IMR-90 (cell line): ENCODE data around the gene NDST1. TPM values are rescaled to one million over a fixed set of nuclear protein-coding genes. Genes with fewer than 3 reads are reported as not detected.
A peak's percentile ranks its signal among the peaks of the same experiment; 100 is the strongest.

Source experiments
- ATAC-seq: fragments of 200-7000 bp; cut with Tn5 transposase; 2 replicates; pipeline ENCODE4 v1.9.1; 2020; ENCODE audit warnings: low read depth, mild to moderate bottlenecking, moderate library complexity
- BruUV-seq: library from RNA; stranded (reverse); fragments of 400-500 nt; replicated peaks from 2 replicates; lab custom pipeline; 2021; lab: Mats Ljungman, UMichigan
- CTCF ChIA-PET: fragments of 300-600 bp; formaldehyde crosslinking; extraction: SDS; loops from one replicate; lab custom pipeline; 2021; ENCODE audit warnings: antibody characterized with exemption; lab: Yijun Ruan, JAX
- POLR2A ChIA-PET: fragments of 300-600 bp; sonication (Branson Sonifier 250); formaldehyde crosslinking; loops from one replicate; lab custom pipeline; 2022; ENCODE audit warnings: antibody characterized with exemption; ENCODE audit not compliant: unreplicated experiment; lab: Charles Lee
- DNase-seq: peaks from one replicate; pipeline ENCODE4 v3.0.0; 2013
- H2AFZ ChIP-seq: replicated peaks from 2 replicates; pipeline ENCODE3; 2013; ENCODE audit warnings: low read length, mild to moderate bottlenecking; ENCODE audit not compliant: poor library complexity
- H2AK5ac ChIP-seq: 2 replicates; pipeline ENCODE4 v1.6.1; 2013; ENCODE audit warnings: low read depth, low read length, inconsistent platforms
- H2AK9ac ChIP-seq: replicated peaks from 2 replicates; pipeline ENCODE3; 2013; ENCODE audit warnings: mild to moderate bottlenecking, low read depth, low read length, moderate library complexity; ENCODE audit not compliant: poor library complexity
- H2BK120ac ChIP-seq: 2 replicates; pipeline ENCODE4 v1.6.1; 2013; ENCODE audit warnings: low read depth, low read length, inconsistent platforms
- H2BK15ac ChIP-seq: 3 replicates; pipeline ENCODE4 v1.6.1; 2013; ENCODE audit warnings: low read depth, low read length, inconsistent platforms
- H2BK20ac ChIP-seq: 2 replicates; pipeline ENCODE4 v1.6.1; 2013; ENCODE audit warnings: low read depth, mild to moderate bottlenecking, inconsistent platforms, low read length, moderate library complexity
- H2BK5ac ChIP-seq: 2 replicates; pipeline ENCODE4 v1.6.1; 2013; ENCODE audit warnings: mild to moderate bottlenecking, low read depth, low read length, inconsistent platforms; ENCODE audit not compliant: poor library complexity, severe bottlenecking
- H3K14ac ChIP-seq: replicated peaks from 2 replicates; pipeline ENCODE4 v1.6.1; 2013; ENCODE audit warnings: low read depth, low read length, inconsistent platforms
- H3K18ac ChIP-seq: 2 replicates; pipeline ENCODE4 v1.6.1; 2013; ENCODE audit warnings: low read depth, low read length, control low read depth
- H3K23ac ChIP-seq: 2 replicates; pipeline ENCODE4 v1.6.1; 2013; ENCODE audit warnings: low read depth, low read length, inconsistent platforms
- H3K27ac ChIP-seq: 2 replicates; pipeline ENCODE4 v1.5.1; 2013; ENCODE audit warnings: mild to moderate bottlenecking, control low read depth, low read length; ENCODE audit not compliant: insufficient read depth
- H3K27me3 ChIP-seq: 2 replicates; pipeline ENCODE4 v1.6.1; 2013; ENCODE audit warnings: low read length; ENCODE audit not compliant: control insufficient read depth, insufficient read depth
- H3K36me3 ChIP-seq: 2 replicates; pipeline ENCODE4 v1.6.1; 2013; ENCODE audit warnings: low read length, mixed read lengths; ENCODE audit not compliant: control insufficient read depth, insufficient read depth
- H3K4ac ChIP-seq: 2 replicates; pipeline ENCODE4 v1.6.1; 2013; ENCODE audit warnings: low read depth, low read length, inconsistent platforms
- H3K4me1 ChIP-seq: 2 replicates; pipeline ENCODE4 v1.6.1; 2013; ENCODE audit warnings: low read length, mixed read lengths; ENCODE audit not compliant: control insufficient read depth, insufficient read depth
- H3K4me2 ChIP-seq: 2 replicates; pipeline ENCODE4 v1.6.1; 2013; ENCODE audit warnings: low read depth, mild to moderate bottlenecking, control low read depth, low read length, moderate library complexity
- H3K4me3 ChIP-seq: 2 replicates; pipeline ENCODE4 v1.5.1; 2013; ENCODE audit warnings: low read depth, mild to moderate bottlenecking, control low read depth, low read length, moderate library complexity; ENCODE audit not compliant: insufficient read depth
- H3K56ac ChIP-seq: 2 replicates; pipeline ENCODE4 v1.6.1; 2013; ENCODE audit warnings: low read length, inconsistent platforms; ENCODE audit not compliant: insufficient read depth; ENCODE audit errors: extremely low read depth
- H3K79me1 ChIP-seq, 2 experiments: 2 replicates each; pipeline ENCODE4 v1.6.1; 2013; ENCODE audit warnings: low read length in 2 of 2, inconsistent platforms in 1 of 2, low read depth in 1 of 2
- H3K9ac ChIP-seq: 2 replicates; pipeline ENCODE4 v1.6.1; 2013; ENCODE audit warnings: low read depth, low read length, control low read depth
- H3K9me1 ChIP-seq: 2 replicates; pipeline ENCODE4 v1.6.1; 2013; ENCODE audit warnings: low read length, inconsistent platforms; ENCODE audit not compliant: insufficient read depth
- H3K9me3 ChIP-seq: 2 replicates; pipeline ENCODE4 v1.6.1; 2013; ENCODE audit warnings: low read length; ENCODE audit not compliant: control insufficient read depth, insufficient read depth
- H4K20me1 ChIP-seq: 2 replicates; pipeline ENCODE4 v1.6.1; 2013; ENCODE audit warnings: low read length, inconsistent platforms; ENCODE audit not compliant: insufficient read depth
- H4K5ac ChIP-seq: 2 replicates; pipeline ENCODE4 v1.6.1; 2013; ENCODE audit warnings: mild to moderate bottlenecking, low read depth, low read length, control low read depth
- H4K8ac ChIP-seq, 2 experiments: 2 replicates each; pipeline ENCODE4 v1.6.1; 2013; ENCODE audit warnings: low read depth in 2 of 2, low read length in 2 of 2, control low read depth in 1 of 2, inconsistent platforms in 1 of 2
- H4K91ac ChIP-seq: 2 replicates; pipeline ENCODE4 v1.6.1; 2013; ENCODE audit warnings: low read depth, low read length, inconsistent platforms; ENCODE audit not compliant: insufficient read depth
- CEBPB ChIP-seq: IDR thresholded peaks from 2 replicates; pipeline ENCODE4 v1.6.1; 2012; ENCODE audit warnings: low read depth, low read length, improper control_type of control experiment
- CTCF ChIP-seq: conservative IDR thresholded peaks from 2 replicates; pipeline ENCODE4 v1.5.1; 2012; ENCODE audit warnings: mild to moderate bottlenecking, low read depth, low read length, improper control_type of control experiment
- FOS ChIP-seq: fragments of 150-350 bp; IDR thresholded peaks from 2 replicates; pipeline ENCODE4 v1.6.1; 2016; ENCODE audit warnings: low read depth, low read length
- RFX5 ChIP-seq: IDR thresholded peaks from 2 replicates; pipeline ENCODE4 v1.8.0; 2012; ENCODE audit warnings: low read depth, mild to moderate bottlenecking, low read length, moderate library complexity
- WGBS, 2 experiments: methylation state at CpG; one replicate each; pipeline versions ENCODE4 v1.1.5 to v1.1.7; 2013; ENCODE audit warnings: missing lambda C conversion rate in 2 of 2; ENCODE audit not compliant: insufficient read length in 1 of 2; ENCODE audit errors: extremely low coverage in 2 of 2; 5-methylcytosine and 5-hydroxymethylcytosine counted together
- dilution Hi-C: fragments of 300-500 bp; cut with HindIII; formaldehyde crosslinking; loops from one replicate; pipeline ENCODE4 v1.14.3; 2018; ENCODE audit warnings: low sequenced_read_pairs; ENCODE audit not compliant: unreplicated experiment
- in situ Hi-C: fragments of 300-500 bp; cut with MboI; formaldehyde crosslinking; loops from 3 replicates; pipeline ENCODE4 v1.14.3; 2019; ENCODE audit warnings: low sequenced_read_pairs, inconsistent platforms, mixed read lengths
- intact Hi-C: fragments of 100-400 bp; cut with micrococcal nuclease; formaldehyde crosslinking; loops from 2 replicates; pipeline ENCODE4 v1.10.0; 2022
- polyA plus RNA-seq, 3 experiments: library from polyadenylated mRNA; depleted of rRNA; stranded (reverse); fragments of >200 nt; gene quantifications; 2 replicates each; pipeline ENCODE4 v1.2.3, GENCODE V29; 2012; ENCODE audit warnings: low replicate concordance in 1 of 3
- total RNA-seq: library from RNA; depleted of rRNA; stranded (reverse); fragments of >200 nt; gene quantifications from 2 replicates; pipeline ENCODE4 v1.2.3, GENCODE V29; 2012
- TF ChIP-seq, protein P1 (sequence below): fragments of 150-350 bp; IDR thresholded peaks from 2 replicates; pipeline ENCODE4 v1.6.1; 2016; ENCODE audit warnings: low read depth, mild to moderate bottlenecking, low read length, moderate library complexity, borderline replicate concordance

NDST1 gene
- total and polyA plus RNA-seq, 2 of the 4 experiments (the other 2 are of a cell fraction) = 30.5 to 80.4 TPM

DNA sequence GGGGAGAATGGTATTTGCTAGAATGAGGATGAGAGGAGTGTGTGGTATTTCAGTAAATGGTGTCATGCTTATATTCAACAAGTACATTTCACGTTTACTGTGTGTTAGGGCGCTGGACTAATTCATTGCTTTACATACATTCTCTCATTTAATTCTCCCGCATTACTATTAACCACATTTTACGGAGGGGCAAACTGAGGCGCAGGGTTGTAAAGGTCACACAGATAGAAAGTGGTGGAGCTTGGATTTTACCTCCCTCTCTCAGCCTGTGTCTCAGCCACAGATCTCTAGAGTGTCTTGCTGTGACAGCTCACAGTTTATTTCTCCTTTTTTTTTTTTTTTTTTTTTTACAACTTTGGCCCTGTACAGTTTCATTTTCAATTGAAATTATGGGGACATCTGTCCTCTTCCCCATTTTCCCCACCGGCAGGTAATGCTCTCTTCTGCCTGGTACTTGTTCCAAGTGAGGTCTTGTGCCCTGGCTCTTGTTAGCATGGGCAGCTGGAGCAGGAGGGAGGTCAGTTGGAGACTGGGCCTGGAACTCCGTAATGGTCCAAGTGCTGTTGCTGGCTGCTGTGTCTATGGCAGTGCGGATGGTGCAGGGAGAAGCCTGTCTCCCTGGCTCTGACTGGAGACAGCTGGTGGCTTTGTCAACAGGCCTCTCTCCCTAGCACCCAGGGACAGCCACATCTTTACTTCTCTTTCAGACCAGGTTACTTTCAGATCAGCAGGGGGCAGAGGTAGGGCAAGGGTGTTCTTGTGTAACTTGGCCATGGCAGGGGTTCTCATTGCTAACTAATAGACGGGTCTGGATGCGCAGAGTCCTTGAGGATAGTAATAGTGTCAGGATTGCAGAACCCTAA, 20.5 kb upstream of the NDST1 start:
- H3K4me3 ChIP-seq = peak overlapping the region; percentile 99
- H3K79me1 ChIP-seq = peaks cover 20 to 62% of the 10 kb centered on the region in 2 experiments; a peak in 3 of 4 replicates
- peak overlapping the region; percentile 94 for H4K91ac ChIP-seq
- intact Hi-C loops (loop anchor here (1.0 to 2.0 kb wide), 2 partner anchors 15 to 30 kb away; no protein-coding TSS in a partner anchor), in situ Hi-C loops (no loop called here), dilution Hi-C loops (no loop called here)
- H3K56ac ChIP-seq = peak overlapping the region; percentile 79
- TSS peak; percentile 20 for BruUV-seq
- peak overlapping the region; percentile 72; the same call in 1 of the 2 replicates for H4K5ac ChIP-seq
- H3K4ac ChIP-seq = peak overlapping the region; percentile 87
- H4K20me1 ChIP-seq = peaks cover 53% of the 10 kb centered on the region
- peak; percentile 22; the same call in 1 of the 2 replicates for TF ChIP-seq CTCF
- TF ChIP-seq FOS = no peak
- TF ChIP-seq CEBPB = no peak
- no peak for TF ChIP-seq RFX5
- TF ChIP-seq, protein P1, sequence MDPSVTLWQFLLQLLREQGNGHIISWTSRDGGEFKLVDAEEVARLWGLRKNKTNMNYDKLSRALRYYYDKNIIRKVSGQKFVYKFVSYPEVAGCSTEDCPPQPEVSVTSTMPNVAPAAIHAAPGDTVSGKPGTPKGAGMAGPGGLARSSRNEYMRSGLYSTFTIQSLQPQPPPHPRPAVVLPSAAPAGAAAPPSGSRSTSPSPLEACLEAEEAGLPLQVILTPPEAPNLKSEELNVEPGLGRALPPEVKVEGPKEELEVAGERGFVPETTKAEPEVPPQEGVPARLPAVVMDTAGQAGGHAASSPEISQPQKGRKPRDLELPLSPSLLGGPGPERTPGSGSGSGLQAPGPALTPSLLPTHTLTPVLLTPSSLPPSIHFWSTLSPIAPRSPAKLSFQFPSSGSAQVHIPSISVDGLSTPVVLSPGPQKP = no peak
- no peaks in the 10 kb centered on the region for H3K9me3 ChIP-seq
- no peaks in the 10 kb centered on the region for H3K27me3 ChIP-seq
- peak overlapping the region; percentile 78 for H2BK20ac ChIP-seq
- peak overlapping the region; percentile 80 for H2BK15ac ChIP-seq
- H3K9me1 ChIP-seq = peaks cover 22% of the 10 kb centered on the region
- ChIA-PET POLR2A (interaction anchor here (0.6 to 1.0 kb wide), 3 partner anchors 17 to 1080 kb away, joined by 3 to 16 read pairs (median 6); no protein-coding TSS in a partner anchor), CTCF (interaction anchor here (0.6 to 1.0 kb wide), 4 partner anchors 28 to 43 kb away, joined by 3 to 5 read pairs (median 4); no protein-coding TSS in a partner anchor)
- peak overlapping the region; percentile 10 to 89 for H4K8ac ChIP-seq
- H3K9ac ChIP-seq = peak overlapping the region; percentile 98
- H2AK9ac ChIP-seq = peak overlapping the region; percentile 33
- ATAC-seq = 0 out of 2 replicates have a peak, but pooled peaks have one; percentile 0
- peak overlapping the region; percentile 100 for H3K27ac ChIP-seq
- no CpG with 5 or more reads among the region's 10 CpGs for WGBS, 2 experiments
- peak overlapping the region; percentile 79 for H2BK120ac ChIP-seq
- H2AK5ac ChIP-seq = peak overlapping the region; percentile 86
- peak overlapping the region; percentile 65 for H2AFZ ChIP-seq
- H3K14ac ChIP-seq = peak overlapping the region; percentile 82
- peaks cover 47% of the 10 kb centered on the region for H3K4me1 ChIP-seq
- H3K36me3 ChIP-seq = peaks cover 3% of the 10 kb centered on the region; the same call in 1 of the 2 replicates
- H3K18ac ChIP-seq = peak overlapping the region; percentile 96
- peak overlapping the region; percentile 57 for H3K23ac ChIP-seq
- peak overlapping the region; percentile 88 for H3K4me2 ChIP-seq
- H2BK5ac ChIP-seq = peak overlapping the region; percentile 99
- DNase-seq = peak; percentile 34
